PC-9 (cell line): ENCODE data around the gene SOX12. TPM values are rescaled to one million over a fixed set of nuclear protein-coding genes. Genes with fewer than 3 reads are reported as not detected.
A peak's percentile ranks its signal among the peaks of the same experiment; 100 is the strongest.

Experiments
- BruUV-seq: library from RNA; stranded (reverse); fragments of 400-500 nt; replicated peaks from 2 replicates; lab custom pipeline; 2021; lab: Mats Ljungman, UMichigan
- CTCF ChIA-PET: fragments of 300-600 bp; sonication (Branson Sonifier 250); formaldehyde crosslinking; loops from one replicate; lab custom pipeline; 2022; ENCODE audit warnings: antibody characterized with exemption; lab: Charles Lee
- POLR2A ChIA-PET: fragments of 300-600 bp; sonication (Branson Sonifier 250); formaldehyde crosslinking; loops from one replicate; lab custom pipeline; 2022; ENCODE audit warnings: antibody characterized with exemption; ENCODE audit not compliant: unreplicated experiment; lab: Charles Lee
- DNase-seq, 2 experiments: peaks; one replicate each; pipeline versions ENCODE4 v3.0.0 to v3.0.0-alpha.2; 2015 to 2022; ENCODE audit warnings: mixed read lengths in 1 of 2
- H2AFZ ChIP-seq: fragments of 200-600 bp; sonication (generic); 2 replicates; pipeline ENCODE4 v1.8.1; 2017; ENCODE audit warnings: antibody characterized with exemption
- H3F3A ChIP-seq: fragments of 200-600 bp; sonication (generic); 2 replicates; pipeline ENCODE4 v1.8.1; 2017; ENCODE audit warnings: antibody characterized with exemption, mild to moderate bottlenecking, low read depth; ENCODE audit not compliant: insufficient read depth
- H3K27ac ChIP-seq: fragments of 200-600 bp; sonication (generic); 2 replicates; pipeline ENCODE4 v1.6.1; 2016; ENCODE audit warnings: mixed run types
- H3K27me3 ChIP-seq: fragments of 200-600 bp; sonication (generic); 2 replicates; pipeline ENCODE4 v1.6.1; 2016; ENCODE audit warnings: low read depth, mixed run types; ENCODE audit not compliant: insufficient read depth
- H3K36me3 ChIP-seq: fragments of 200-600 bp; sonication (generic); 2 replicates; pipeline ENCODE4 v1.6.1; 2016; ENCODE audit warnings: low read depth, mixed run types
- H3K4me1 ChIP-seq: fragments of 200-600 bp; sonication (generic); replicated peaks from 2 replicates; pipeline ENCODE4 v1.6.1; 2016; ENCODE audit warnings: mixed run types; ENCODE audit not compliant: insufficient read depth
- H3K4me2 ChIP-seq: fragments of 200-600 bp; sonication (generic); 2 replicates; pipeline ENCODE4 v1.6.1; 2017; ENCODE audit warnings: mixed run types
- H3K4me3 ChIP-seq: fragments of 200-600 bp; sonication (generic); 2 replicates; pipeline ENCODE4 v1.6.1; 2016; ENCODE audit warnings: mixed run types
- H3K79me2 ChIP-seq: fragments of 200-600 bp; sonication (generic); 2 replicates; pipeline ENCODE4 v1.6.1; 2017; ENCODE audit warnings: low read depth, mixed run types
- H3K9me2 ChIP-seq: fragments of 200-600 bp; sonication (generic); 2 replicates; pipeline ENCODE4 v1.8.1; 2017; ENCODE audit warnings: mild to moderate bottlenecking; ENCODE audit not compliant: insufficient read depth
- H3K9me3 ChIP-seq: fragments of 200-600 bp; sonication (generic); 2 replicates; pipeline ENCODE4 v1.8.1; 2016; ENCODE audit warnings: low read depth; ENCODE audit not compliant: insufficient read depth
- H4K20me1 ChIP-seq: fragments of 200-600 bp; sonication (generic); 2 replicates; pipeline ENCODE4 v1.8.1; 2017; ENCODE audit not compliant: insufficient read depth
- CTCF ChIP-seq: fragments of 200-600 bp; sonication (generic); conservative IDR thresholded peaks from 2 replicates; pipeline ENCODE4 v1.6.1; 2017; ENCODE audit warnings: mixed run types, antibody characterized with exemption, mild to moderate bottlenecking, moderate library complexity
- EZH2 ChIP-seq: fragments of 200-600 bp; sonication (generic); IDR thresholded peaks from 2 replicates; pipeline ENCODE4 v1.8.0; 2017; ENCODE audit warnings: antibody characterized with exemption, low read depth
- intact Hi-C: fragments of 100-400 bp; cut with micrococcal nuclease; formaldehyde crosslinking; loops from one replicate; pipeline ENCODE4 v1.10.0; 2022; ENCODE audit not compliant: unreplicated experiment
- total RNA-seq: library from RNA; stranded (reverse); gene quantifications from 2 replicates; pipeline ENCODE4 v1.2.3, GENCODE V29; 2021

SOX12 gene
- total RNA-seq, 1 experiment from 2014 or later = 57.1 TPM

GRCh38 chr20:346033-346639, 20.8 kb downstream of the SOX12 start:
- intact Hi-C loops = no loop called here
- Histone ChIP-seq H3K79me2 (no peaks in the 10 kb centered on the region), H3K9me2 (no peaks in the 10 kb centered on the region), H3K27ac (no peak overlapping the region), H4K20me1 (no peaks in the 10 kb centered on the region), H3K36me3 (no peaks in the 10 kb centered on the region), H3K4me1 (no peaks in the 10 kb centered on the region), H3K27me3 (no peaks in the 10 kb centered on the region), H3K4me3 (no peak overlapping the region), H3F3A (peaks cover 6% of the 10 kb centered on the region; the same call in 1 of the 2 replicates), H2AFZ (no peak overlapping the region), H3K4me2 (no peak overlapping the region), H3K9me3 (peaks cover 6% of the 10 kb centered on the region)
- TF ChIP-seq EZH2 (no peak), CTCF (no peak)
- DNase-seq = no peak
- ChIA-PET CTCF (no interaction called here), POLR2A (interaction anchor here (0.6 kb wide), 1 partner anchor 13 kb away, joined by 10 read pairs; no protein-coding TSS in a partner anchor)
- BruUV-seq = TSS peak; percentile 25

GRCh38 chr20:346640-347316, 21.4 kb downstream of the SOX12 start, which contains the start of gene NRSN2:
Gene NRSN2, plus strand, starts transcription at chr20:347111. Its CDS starts 2,533 bp downstream, at chr20:349644.
- Histone ChIP-seq H3K79me2 (no peaks in the 10 kb centered on the region), H2AFZ (peak within 1 kb of the TSS; percentile 69), H3K27ac (no peak within 1 kb of the TSS), H3K4me2 (peak within 1 kb of the TSS; percentile 87), H3K9me2 (no peaks in the 10 kb centered on the region), H3K27me3 (no peaks in the 10 kb centered on the region), H3K4me1 (no peaks in the 10 kb centered on the region), H3K9me3 (peaks cover 6% of the 10 kb centered on the region), H4K20me1 (no peaks in the 10 kb centered on the region), H3F3A (peaks cover 5% of the 10 kb centered on the region; the same call in 1 of the 2 replicates), H3K4me3 (peak within 1 kb of the TSS; percentile 59), H3K36me3 (no peaks in the 10 kb centered on the region)
- peak in 1 of 2 experiments; percentile 38 for DNase-seq
- TF ChIP-seq CTCF (no peak), EZH2 (no peak)
- intact Hi-C loops = no loop called here
- CTCF ChIA-PET = interaction anchor here (0.7 to 1.2 kb wide), 2 partner anchors 15 kb away, joined by 3 to 4 read pairs; no protein-coding TSS in a partner anchor
- BruUV-seq = no TSS peak
- POLR2A ChIA-PET = interaction anchor here (0.6 kb wide), 3 partner anchors 14 to 196 kb away, joined by 4 to 10 read pairs (median 5); no protein-coding TSS in a partner anchor

GRCh38 chr20:347317-347639, 21.9 kb downstream of the SOX12 start:
- ChIA-PET POLR2A (interaction anchor here (0.6 kb wide), 2 partner anchors 24 to 196 kb away, joined by 4 to 5 read pairs; no protein-coding TSS in a partner anchor), CTCF (interaction anchor here (1.2 kb wide), 1 partner anchor 15 kb away, joined by 4 read pairs; no protein-coding TSS in a partner anchor)
- intact Hi-C loops = no loop called here
- peaks cover under 1% of the 10 kb centered on the region for H3K9me3 ChIP-seq
- H3K4me1 ChIP-seq = no peaks in the 10 kb centered on the region
- no peaks in the 10 kb centered on the region for H3K79me2 ChIP-seq
- H3F3A ChIP-seq = no peaks in the 10 kb centered on the region; the same call in 1 of the 2 replicates
- no peaks in the 10 kb centered on the region for H4K20me1 ChIP-seq
- peak overlapping the region; percentile 87 for H3K4me2 ChIP-seq
- no peak for DNase-seq
- no peaks in the 10 kb centered on the region for H3K9me2 ChIP-seq
- H3K27ac ChIP-seq = no peak overlapping the region
- no peaks in the 10 kb centered on the region for H3K36me3 ChIP-seq
- peak overlapping the region; percentile 59; the same call in 1 of the 2 replicates for H3K4me3 ChIP-seq
- BruUV-seq = no TSS peak
- TF ChIP-seq CTCF (no peak), EZH2 (no peak)
- H2AFZ ChIP-seq = no peak overlapping the region
- H3K27me3 ChIP-seq = no peaks in the 10 kb centered on the region
